Measurements from ENCODE around the gene TMEM169. TPM values are rescaled to one million over a fixed set of nuclear protein-coding genes. Genes with fewer than 3 reads are reported as not detected.
A peak's percentile ranks its signal among the peaks of the same experiment; 100 is the strongest.

Gene TMEM169
- total and polyA plus RNA-seq, 2 of the 13 experiments (the other 11 are each of a cell fraction or from before 2014, with no cell fraction given): 1.5 to 4.5 TPM

GRCh38 chr2:216081487-216082116, at the start of gene TMEM169, which contains the start of gene PECR (continued):
- TF ChIP-seq CAMTA2 (CRISPR knock-in tag; IDR thresholded peaks at IDR 0.05; ENCODE audit: borderline replicate concordance) (peak; percentile 96), ZNF235 (CRISPR knock-in tag; IDR thresholded peaks at IDR 0.05; ENCODE audit: borderline replicate concordance) (peak; percentile 93; the same call in 1 of the 2 replicates), ZNF572 (CRISPR knock-in tag; IDR thresholded peaks at IDR 0.05) (peak; percentile 100), ZNF598 (CRISPR knock-in tag; IDR thresholded peaks at IDR 0.05; ENCODE audit: borderline replicate concordance) (peak; percentile 98; the same call in 1 of the 2 replicates), KDM5A (IDR thresholded peaks at IDR 0.05; ENCODE audit: borderline replicate concordance, low read length) (peak; percentile 43; the same call in 1 of the 2 replicates), ARNT (IDR thresholded peaks at IDR 0.05) (no peak), ZNF160 (CRISPR knock-in tag; IDR thresholded peaks at IDR 0.05) (peak; percentile 95), SKI (IDR thresholded peaks at IDR 0.05; ENCODE audit: partially characterized antibody) (no peak), JUND (CRISPR knock-in tag; IDR thresholded peaks at IDR 0.05) (no peak; the same call in 1 of the 2 replicates), FOXC1 (CRISPR knock-in tag; IDR thresholded peaks at IDR 0.05; ENCODE audit: borderline replicate concordance) (peak; percentile 92; the same call in 1 of the 2 replicates), NBN (conservative IDR thresholded peaks at IDR 0.05) (no peak), NFE2L1 (CRISPR knock-in tag; IDR thresholded peaks at IDR 0.05; ENCODE audit: borderline replicate concordance) (peak; percentile 81; the same call in 1 of the 2 replicates), SIN3B (IDR thresholded peaks at IDR 0.05; ENCODE audit: low read length) (no peak), MIER2 (CRISPR knock-in tag; IDR thresholded peaks at IDR 0.05) (peak; percentile 71), SIX1 (CRISPR knock-in tag; IDR thresholded peaks at IDR 0.05; ENCODE audit: borderline replicate concordance) (no peak), MEIS2 (CRISPR knock-in tag; IDR thresholded peaks at IDR 0.05) (peak; percentile 86), ZNF256 (CRISPR knock-in tag; conservative IDR thresholded peaks at IDR 0.05) (0 out of 2 replicates have a peak, but pooled peaks have one; percentile 54), REXO4 (CRISPR knock-in tag; IDR thresholded peaks at IDR 0.05; ENCODE audit: borderline replicate concordance) (no peak), SRF (IDR thresholded peaks at IDR 0.05; ENCODE audit: low read depth, low read length) (no peak), ZMYM3 (CRISPR knock-in tag; IDR thresholded peaks at IDR 0.05) (peak; percentile 70; the same call in 1 of the 2 replicates), ZBTB44 (CRISPR knock-in tag; IDR thresholded peaks at IDR 0.05) (0 out of 2 replicates have a peak, but pooled peaks have one; percentile 28), TCF12 (IDR thresholded peaks at IDR 0.05) (no peak), TCF12 (CRISPR knock-in tag; IDR thresholded peaks at IDR 0.05) (peak; percentile 73; the same call in 1 of the 2 replicates), ZNF589 (CRISPR knock-in tag; conservative IDR thresholded peaks at IDR 0.05) (peak; percentile 95), ESRRA (CRISPR knock-in tag; IDR thresholded peaks at IDR 0.05; ENCODE audit: low read depth) (peak; percentile 88), PLRG1 (conservative IDR thresholded peaks at IDR 0.05) (no peak), NFATC3 (CRISPR knock-in tag; IDR thresholded peaks at IDR 0.05) (peak; percentile 86), ZFYVE20 (CRISPR knock-in tag; IDR thresholded peaks at IDR 0.05; ENCODE audit: borderline replicate concordance, low read depth) (0 out of 2 replicates have a peak, but pooled peaks have one; percentile 87), ZFY (CRISPR knock-in tag; IDR thresholded peaks at IDR 0.05) (peak; percentile 97), HNF4A (CRISPR knock-in tag; IDR thresholded peaks at IDR 0.05) (peak; percentile 48; the same call in 1 of the 2 replicates)
- TF ChIP-seq, protein P1, sequence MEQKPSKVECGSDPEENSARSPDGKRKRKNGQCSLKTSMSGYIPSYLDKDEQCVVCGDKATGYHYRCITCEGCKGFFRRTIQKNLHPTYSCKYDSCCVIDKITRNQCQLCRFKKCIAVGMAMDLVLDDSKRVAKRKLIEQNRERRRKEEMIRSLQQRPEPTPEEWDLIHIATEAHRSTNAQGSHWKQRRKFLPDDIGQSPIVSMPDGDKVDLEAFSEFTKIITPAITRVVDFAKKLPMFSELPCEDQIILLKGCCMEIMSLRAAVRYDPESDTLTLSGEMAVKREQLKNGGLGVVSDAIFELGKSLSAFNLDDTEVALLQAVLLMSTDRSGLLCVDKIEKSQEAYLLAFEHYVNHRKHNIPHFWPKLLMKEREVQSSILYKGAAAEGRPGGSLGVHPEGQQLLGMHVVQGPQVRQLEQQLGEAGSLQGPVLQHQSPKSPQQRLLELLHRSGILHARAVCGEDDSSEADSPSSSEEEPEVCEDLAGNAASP (CRISPR knock-in tag; IDR thresholded peaks at IDR 0.05; ENCODE audit: borderline replicate concordance): peak; percentile 98
